BJ (cell line): ENCODE measurements around the gene ARPC5L. TPM values are rescaled to one million over a fixed set of nuclear protein-coding genes. Genes with fewer than 3 reads are reported as not detected.
"Not testable (repeated sequence)": the region's sequence is repeated elsewhere in the genome, so short reads cannot be mapped to it uniquely, and the experiment has no call there.

ENCODE experiments used
- CTCF ChIA-PET: fragments of 350-600 bp; formaldehyde crosslinking; extraction: SDS; loops from one replicate; lab custom pipeline; 2021; ENCODE audit warnings: antibody characterized with exemption, inconsistent platforms; lab: Yijun Ruan, JAX
- POLR2A ChIA-PET: fragments of 300-600 bp; sonication (Branson Sonifier 250); formaldehyde crosslinking; extraction: SDS; loops from one replicate; lab custom pipeline; 2021; ENCODE audit warnings: antibody characterized with exemption; lab: Charles Lee
- DNase-seq: peaks from one replicate; pipeline ENCODE4 v3.0.0-alpha.2; 2011; ENCODE audit warnings: low read depth
- H3K27me3 ChIP-seq: 2 replicates; pipeline ENCODE4 v1.6.0; 2011; ENCODE audit warnings: low read length; ENCODE audit not compliant: control insufficient read depth, insufficient read depth
- H3K36me3 ChIP-seq: 2 replicates; pipeline ENCODE4 v1.5.1; 2011; ENCODE audit warnings: low read length; ENCODE audit not compliant: control insufficient read depth, insufficient read depth
- H3K4me3 ChIP-seq: 2 replicates; pipeline ENCODE4 v1.5.1; 2011; ENCODE audit warnings: low read depth, mild to moderate bottlenecking, control low read depth, low read length
- CTCF ChIP-seq: IDR thresholded peaks from 2 replicates; pipeline ENCODE4 v1.5.1; 2011; ENCODE audit warnings: low read depth, mild to moderate bottlenecking, control low read depth, inconsistent platforms, low read length, moderate library complexity; ENCODE audit not compliant: insufficient read depth
- polyA plus RNA-seq: library from polyadenylated mRNA; depleted of rRNA; stranded (reverse); fragments of >200 nt; gene quantifications from 2 replicates; pipeline ENCODE4 v1.2.3, GENCODE V29; 2011

The ARPC5L gene
- polyA plus RNA-seq, 1 experiment: 34.0 TPM

DNA sequence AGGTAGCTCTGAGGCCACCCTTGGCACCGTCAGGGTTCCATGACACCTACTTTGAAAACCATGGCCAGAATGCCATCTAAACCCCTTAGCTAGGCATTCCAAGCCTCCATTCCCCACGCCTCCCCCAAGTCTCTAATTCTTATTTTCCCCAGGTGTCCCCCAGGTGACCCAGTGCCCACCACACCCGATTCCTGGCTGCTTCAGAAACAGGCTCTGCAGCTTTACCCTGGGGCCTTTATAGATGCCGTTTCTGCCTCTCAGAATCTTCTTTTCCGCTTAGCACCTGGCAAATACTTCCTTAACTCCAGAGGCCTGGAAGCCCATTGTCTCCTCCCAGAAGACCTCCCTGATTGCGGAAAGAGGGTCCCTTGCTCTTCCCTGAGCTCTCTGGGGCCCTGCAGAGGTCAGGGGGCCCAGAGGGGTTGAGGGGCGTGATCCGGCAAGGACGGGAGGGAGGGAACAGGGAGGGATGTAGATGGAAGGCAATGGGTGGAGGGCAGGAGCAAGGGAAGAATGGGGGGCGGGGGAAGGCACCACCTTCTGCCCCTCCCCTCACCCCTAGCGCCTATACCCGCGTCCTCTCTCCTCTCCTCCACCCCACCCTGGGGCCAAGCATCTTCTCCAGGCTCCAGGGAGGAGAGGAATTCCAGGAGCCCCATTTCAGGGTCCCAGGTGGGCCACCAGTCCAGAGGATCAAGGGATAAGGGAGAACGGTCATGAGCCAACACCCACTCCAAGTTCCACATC, 20.7 kb upstream of the ARPC5L start:
- H3K4me3 ChIP-seq: no peak overlapping the region
- CTCF ChIA-PET: interaction anchor here (1.2 to 36.1 kb wide), 7 partner anchors 10 to 65 kb away, joined by 3 to 1161 read pairs (median 8); partner anchors contain the start of genes NR6A1, OLFML2A and WDR38
- no peak for DNase-seq
- H3K36me3 ChIP-seq: no peaks in the 10 kb centered on the region
- H3K27me3 ChIP-seq: no peaks in the 10 kb centered on the region
- TF ChIP-seq CTCF: no peak
- POLR2A ChIA-PET: no interaction called here

DNA sequence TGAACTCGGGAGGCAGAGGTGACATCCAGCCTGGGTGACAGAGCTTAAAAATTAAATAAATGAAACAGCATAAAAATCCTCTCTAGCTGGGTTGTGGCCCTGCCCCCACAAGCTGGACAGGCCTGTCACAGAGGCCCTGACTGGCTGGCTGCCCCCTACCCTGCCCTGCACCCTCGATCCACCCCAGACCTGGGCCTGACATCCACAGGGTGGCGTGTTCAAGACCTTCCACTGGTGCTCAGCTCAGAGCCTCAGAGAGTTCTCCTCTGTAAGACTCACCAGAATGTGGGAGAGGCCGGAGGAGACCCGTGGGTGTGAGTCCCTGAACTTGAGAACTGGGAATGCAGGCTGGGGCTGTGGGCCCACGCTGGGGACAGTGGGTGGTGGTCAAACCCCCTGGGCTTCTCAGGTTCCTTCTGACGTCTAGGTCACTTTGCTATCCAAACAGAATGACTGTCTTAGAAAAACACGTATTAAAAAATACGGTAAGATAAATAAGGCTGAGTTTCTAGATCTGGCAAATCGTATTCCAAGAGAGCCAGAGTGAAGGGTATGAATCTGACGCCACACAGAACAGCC, 18.4 kb upstream of the ARPC5L start:
- ChIA-PET CTCF (interaction anchor here (4.7 to 36.1 kb wide), 3 partner anchors 10 to 67 kb away, joined by 18 to 1161 read pairs (median 236); partner anchors contain the start of genes NR6A1, OLFML2A and WDR38), POLR2A (interaction anchor here (0.5 kb wide), 1 partner anchor 62 kb away, joined by 6 read pairs; no protein-coding TSS in a partner anchor)
- no peak for TF ChIP-seq CTCF
- Histone ChIP-seq H3K4me3 (no peak overlapping the region), H3K36me3 (no peaks in the 10 kb centered on the region), H3K27me3 (no peaks in the 10 kb centered on the region; the same call in 1 of the 2 replicates)
- no peak for DNase-seq

GRCh38 chr9:124844291-124844690, 17.6 kb upstream of the ARPC5L start:
- H3K4me3 ChIP-seq: no peak overlapping the region
- POLR2A ChIA-PET: no interaction called here
- H3K27me3 ChIP-seq: peaks cover 1% of the 10 kb centered on the region; the same call in 1 of the 2 replicates
- TF ChIP-seq CTCF: no peak
- no peaks in the 10 kb centered on the region for H3K36me3 ChIP-seq
- no peak for DNase-seq
- CTCF ChIA-PET: interaction anchor here (17.4 to 36.1 kb wide), 2 partner anchors 9 to 68 kb away, joined by 236 to 1161 read pairs; partner anchors contain the start of genes NR6A1, OLFML2A and WDR38

DNA sequence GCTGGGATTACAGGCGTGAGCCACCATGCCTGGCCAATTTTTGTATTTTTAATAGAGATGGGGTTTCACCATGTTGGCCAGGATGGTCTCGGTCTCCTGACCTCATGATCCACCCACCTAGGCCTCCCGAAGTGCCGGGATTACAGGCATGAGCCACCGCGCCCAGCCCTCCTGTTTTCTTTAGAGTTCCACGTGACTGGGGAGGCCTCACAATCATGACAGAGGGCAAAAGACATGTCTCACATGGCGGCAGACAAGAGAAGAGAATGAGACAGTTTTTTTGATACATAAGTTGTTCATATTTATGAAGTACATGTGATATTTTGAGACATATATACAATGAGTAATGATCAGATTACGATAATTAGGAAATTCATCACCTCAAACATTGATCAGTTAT, 15.5 kb upstream of the ARPC5L start:
- POLR2A ChIA-PET: not testable (repeated sequence)

DNA sequence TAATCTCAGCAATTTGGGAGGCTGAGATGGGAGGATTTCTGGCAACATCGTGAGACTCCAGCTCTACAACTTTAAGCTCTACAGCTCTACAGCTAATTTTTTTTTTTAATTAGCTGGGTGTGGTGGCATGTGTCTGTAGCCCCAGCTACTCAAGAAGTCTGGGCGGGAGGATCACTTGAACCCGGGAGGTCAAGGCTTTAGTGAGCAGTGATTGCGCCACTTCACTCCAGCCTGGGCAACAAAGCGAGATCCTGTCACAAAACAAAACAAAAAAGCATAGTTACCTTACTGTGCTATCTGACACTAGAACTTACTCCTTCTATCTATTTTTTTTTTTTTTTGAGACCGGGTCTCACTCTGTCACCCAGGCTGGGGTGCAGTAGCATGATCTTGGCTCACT, 15.0 kb upstream of the ARPC5L start:
- CTCF ChIA-PET: interaction anchor here (0.8 to 36.1 kb wide), 3 partner anchors 6 to 71 kb away, joined by 4 to 1161 read pairs (median 236); partner anchors contain the start of genes NR6A1, OLFML2A and WDR38
- Histone ChIP-seq H3K27me3 (peaks cover 3% of the 10 kb centered on the region; the same call in 1 of the 2 replicates), H3K4me3 (no peak overlapping the region), H3K36me3 (no peaks in the 10 kb centered on the region)
- POLR2A ChIA-PET: no interaction called here
- DNase-seq: no peak
- no peak for TF ChIP-seq CTCF

More for the DNA sequence above, 15.5 kb upstream of the ARPC5L start:
- not testable (repeated sequence) for DNase-seq, H3K4me3 ChIP-seq, H3K27me3 ChIP-seq, H3K36me3 ChIP-seq
- CTCF ChIA-PET: interaction anchor here (0.6 to 36.1 kb wide), 4 partner anchors 7 to 92 kb away, joined by 4 to 1161 read pairs (median 120); partner anchors contain the start of genes NR6A1, OLFML2A and WDR38
